T-helper 17 cell (primary cell): ENCODE results near the gene RXRG. TPM values are rescaled to one million over a fixed set of nuclear protein-coding genes. Genes with fewer than 3 reads are reported as not detected.
A peak's percentile ranks its signal among the peaks of the same experiment; 100 is the strongest.

Source experiments
- ATAC-seq: fragments of 150-1000 bp; cut with Tn5 transposase; 2 replicates; pipeline ENCODE4 v1.10.0; 2021; ENCODE audit warnings: mild to moderate bottlenecking, moderate library complexity
- DNase-seq, 3 donors: peaks; one replicate each; pipeline versions ENCODE4 v3.0.0 to v3.0.0-alpha.2; 2020 to 2021
- H3K9me3 ChIP-seq: one replicate; pipeline ENCODE4 v1.7.0; 2013; ENCODE audit warnings: low read length, mild to moderate bottlenecking; ENCODE audit not compliant: control insufficient read depth, poor library complexity, severe bottlenecking
- H3K27ac Mint-ChIP-seq: one replicate; pipeline ENCODE4 v1.8.0; 2022; ENCODE audit warnings: mild to moderate bottlenecking, moderate library complexity, mixed read lengths
- H3K27me3 Mint-ChIP-seq: one replicate; pipeline ENCODE4 v1.8.0; 2022; ENCODE audit warnings: mixed read lengths
- H3K36me3 Mint-ChIP-seq: one replicate; pipeline ENCODE4 v1.8.0; 2022; ENCODE audit warnings: low read depth, mixed read lengths
- H3K4me1 Mint-ChIP-seq: one replicate; pipeline ENCODE4 v1.8.0; 2022; ENCODE audit warnings: mild to moderate bottlenecking, mixed read lengths
- H3K4me3 Mint-ChIP-seq: one replicate; pipeline ENCODE4 v1.8.0; 2022; ENCODE audit warnings: mild to moderate bottlenecking, moderate library complexity, mixed read lengths
- total RNA-seq, 4 donors: library from RNA in 2 of 4; stranded (reverse) in 2 of 4; gene quantifications; one replicate each; pipeline ENCODE4 v1.2.3 and lab custom pipeline; 2022 to 2026

Gene RXRG
- not detected for total RNA-seq
- 0 reads per million in 2 donors for total RNA-seq (lab: John Stamatoyannopoulos, UW)

- ATAC-seq (peak; percentile 48), DNase-seq (peak in 1 of 3 donors; percentile 10)
- Mint-ChIP-seq H3K27ac (no peak within 1 kb of the TSS), H3K4me3 (peak within 1 kb of the TSS; percentile 39), H3K27me3 (peaks cover 46% of the 10 kb centered on the region), H3K4me1 (peaks cover 3% of the 10 kb centered on the region), H3K36me3 (peaks cover 2% of the 10 kb centered on the region)
- H3K9me3 ChIP-seq = no peaks in the 10 kb centered on the region
These were observed at the start of gene RXRG for GRCh38 chr1:165444897-165445370. Gene RXRG, minus strand, starts transcription at chr1:165445126. Its CDS starts 233 bp downstream, at chr1:165444893.

- Mint-ChIP-seq H3K27ac (no peak overlapping the region), H3K27me3 (peaks cover 58% of the 10 kb centered on the region), H3K4me1 (peaks cover 3% of the 10 kb centered on the region), H3K4me3 (no peak overlapping the region), H3K36me3 (no peaks in the 10 kb centered on the region)
- no peaks in the 10 kb centered on the region for H3K9me3 ChIP-seq
- no peak for ATAC-seq
- no peak for DNase-seq
These were observed 48.0 kb upstream of the RXRG start for GRCh38 chr1:165492845-165493373.

GRCh38 chr1:165490175-165490574 lies 45.2 kb upstream of the RXRG start:
- Mint-ChIP-seq H3K27me3 (peaks cover 55% of the 10 kb centered on the region), H3K27ac (no peak overlapping the region), H3K36me3 (no peaks in the 10 kb centered on the region), H3K4me3 (no peak overlapping the region), H3K4me1 (peaks cover 2% of the 10 kb centered on the region)
- no peaks in the 10 kb centered on the region for H3K9me3 ChIP-seq
- DNase-seq (no peak), ATAC-seq (no peak)

GRCh38 chr1:165487921-165488320 lies 43.0 kb upstream of the RXRG start:
- H3K4me3 Mint-ChIP-seq = no peak overlapping the region
- no peaks in the 10 kb centered on the region for H3K9me3 ChIP-seq
- no peak for ATAC-seq
- H3K36me3 Mint-ChIP-seq = no peaks in the 10 kb centered on the region
- H3K27ac Mint-ChIP-seq = no peak overlapping the region
- peaks cover 2% of the 10 kb centered on the region for H3K4me1 Mint-ChIP-seq
- H3K27me3 Mint-ChIP-seq = peaks cover 48% of the 10 kb centered on the region
- no peak for DNase-seq

GRCh38 chr1:165486663-165487062 lies 41.7 kb upstream of the RXRG start:
- Mint-ChIP-seq H3K36me3 (no peaks in the 10 kb centered on the region), H3K27me3 (peaks cover 41% of the 10 kb centered on the region), H3K4me3 (no peak overlapping the region), H3K4me1 (peaks cover 11% of the 10 kb centered on the region), H3K27ac (no peak overlapping the region)
- DNase-seq (no peak), ATAC-seq (no peak)
- no peaks in the 10 kb centered on the region for H3K9me3 ChIP-seq

GRCh38 chr1:165485716-165486115 lies 40.8 kb upstream of the RXRG start:
- no peak overlapping the region for H3K27ac Mint-ChIP-seq
- ATAC-seq = no peak
- H3K9me3 ChIP-seq = no peaks in the 10 kb centered on the region
- no peak for DNase-seq
- H3K36me3 Mint-ChIP-seq = no peaks in the 10 kb centered on the region
- H3K4me1 Mint-ChIP-seq = peaks cover 11% of the 10 kb centered on the region
- H3K27me3 Mint-ChIP-seq = peaks cover 33% of the 10 kb centered on the region
- H3K4me3 Mint-ChIP-seq = no peak overlapping the region

- no peak overlapping the region for H3K27ac Mint-ChIP-seq
- peaks cover 11% of the 10 kb centered on the region for H3K4me1 Mint-ChIP-seq
- H3K27me3 Mint-ChIP-seq = peaks cover 27% of the 10 kb centered on the region
These were observed 39.6 kb upstream of the RXRG start for GRCh38 chr1:165484532-165484931.

GRCh38 chr1:165483412-165483811 lies 38.5 kb upstream of the RXRG start:
- no peak for DNase-seq
- Mint-ChIP-seq H3K36me3 (no peaks in the 10 kb centered on the region), H3K4me3 (no peak overlapping the region), H3K27ac (no peak overlapping the region), H3K4me1 (peaks cover 11% of the 10 kb centered on the region), H3K27me3 (peaks cover 24% of the 10 kb centered on the region)
- ATAC-seq = no peak
- no peaks in the 10 kb centered on the region for H3K9me3 ChIP-seq

More at GRCh38 chr1:165484532-165484931, 39.6 kb upstream of the RXRG start:
- no peaks in the 10 kb centered on the region for H3K36me3 Mint-ChIP-seq
- ATAC-seq = no peak
- H3K9me3 ChIP-seq = no peaks in the 10 kb centered on the region
- no peak overlapping the region for H3K4me3 Mint-ChIP-seq
- no peak for DNase-seq

- Mint-ChIP-seq H3K27ac (no peak overlapping the region), H3K4me1 (peaks cover 10% of the 10 kb centered on the region), H3K36me3 (no peaks in the 10 kb centered on the region), H3K27me3 (peaks cover 19% of the 10 kb centered on the region), H3K4me3 (no peak overlapping the region)
- peak; percentile 42 for ATAC-seq
- DNase-seq = no peak
- no peaks in the 10 kb centered on the region for H3K9me3 ChIP-seq
These were observed 37.0 kb upstream of the RXRG start for GRCh38 chr1:165481820-165482532.

- no peak for DNase-seq
- Mint-ChIP-seq H3K36me3 (peaks cover 4% of the 10 kb centered on the region), H3K4me1 (peaks cover 1% of the 10 kb centered on the region), H3K4me3 (no peak overlapping the region), H3K27ac (no peak overlapping the region), H3K27me3 (peaks cover 25% of the 10 kb centered on the region)
- ATAC-seq = no peak
- H3K9me3 ChIP-seq = no peaks in the 10 kb centered on the region
These were observed 31.9 kb upstream of the RXRG start for GRCh38 chr1:165476776-165477175.

GRCh38 chr1:165474196-165474595 lies 29.3 kb upstream of the RXRG start:
- H3K36me3 Mint-ChIP-seq = peaks cover 6% of the 10 kb centered on the region
- H3K4me1 Mint-ChIP-seq = no peaks in the 10 kb centered on the region
- H3K27ac Mint-ChIP-seq = no peak overlapping the region
- no peaks in the 10 kb centered on the region for H3K9me3 ChIP-seq
- H3K27me3 Mint-ChIP-seq = peaks cover 40% of the 10 kb centered on the region
- DNase-seq (no peak), ATAC-seq (no peak)
- no peak overlapping the region for H3K4me3 Mint-ChIP-seq

- no peak overlapping the region for H3K4me3 Mint-ChIP-seq
- ATAC-seq (no peak), DNase-seq (no peak)
- H3K9me3 ChIP-seq = no peaks in the 10 kb centered on the region
- H3K36me3 Mint-ChIP-seq = peaks cover 6% of the 10 kb centered on the region
- H3K4me1 Mint-ChIP-seq = no peaks in the 10 kb centered on the region
- H3K27me3 Mint-ChIP-seq = peaks cover 43% of the 10 kb centered on the region
- no peak overlapping the region for H3K27ac Mint-ChIP-seq
These were observed 28.2 kb upstream of the RXRG start for GRCh38 chr1:165473081-165473480.

- Mint-ChIP-seq H3K27ac (no peak overlapping the region), H3K27me3 (peaks cover 84% of the 10 kb centered on the region), H3K4me1 (no peaks in the 10 kb centered on the region), H3K36me3 (peaks cover 2% of the 10 kb centered on the region), H3K4me3 (no peak overlapping the region)
- no peak for DNase-seq
- no peaks in the 10 kb centered on the region for H3K9me3 ChIP-seq
- ATAC-seq = no peak
These were observed 23.9 kb upstream of the RXRG start for GRCh38 chr1:165468726-165469249.
